GM18505 (cell line): ENCODE measurements around the gene PWP1.

ENCODE experiments used
- ATAC-seq: cut with Tn5 transposase; IDR thresholded peaks from one replicate; pipeline ENCODE4 v1.9.1; 2021; ENCODE audit not compliant: unreplicated experiment
- POLR2A ChIP-seq: IDR thresholded peaks from 4 replicates; pipeline ENCODE4 v1.6.1; 2011; ENCODE audit warnings: borderline replicate concordance; ENCODE audit not compliant: insufficient read depth, insufficient read length; ENCODE audit errors: extremely low read depth

The PWP1 gene

GRCh38 chr12:107734139-107734538 lies 48.5 kb downstream of the PWP1 start:
- TF ChIP-seq POLR2A = no peak
- ATAC-seq = no peak

GRCh38 chr12:107735763-107736162 lies 50.2 kb downstream of the PWP1 start:
- ATAC-seq = no peak
- no peak for TF ChIP-seq POLR2A

- TF ChIP-seq POLR2A = no peak
Measured at GRCh38 chr12:107736914-107737313, 51.3 kb downstream of the PWP1 start.

GRCh38 chr12:107748472-107748871 lies 62.9 kb downstream of the PWP1 start:
- no peak for TF ChIP-seq POLR2A
- ATAC-seq = no peak

More at GRCh38 chr12:107736914-107737313, 51.3 kb downstream of the PWP1 start:
- ATAC-seq = peak; percentile 85

- TF ChIP-seq POLR2A = no peak
- ATAC-seq = no peak
Measured at GRCh38 chr12:107749083-107749482, 63.5 kb downstream of the PWP1 start.

GRCh38 chr12:107759410-107759809 lies 73.8 kb downstream of the PWP1 start:
- TF ChIP-seq POLR2A = no peak
- ATAC-seq = no peak

GRCh38 chr12:107760207-107760808 lies 74.7 kb downstream of the PWP1 start:
- TF ChIP-seq POLR2A = no peak
- ATAC-seq = peak; percentile 26

GRCh38 chr12:107760809-107761501 lies 75.4 kb downstream of the PWP1 start, which contains the start of gene PRDM4:
PRDM4 (minus strand) TSS chr12:107761137; CDS start chr12:107760515, 622 bp downstream.
- TF ChIP-seq POLR2A = peak; percentile 92
- peak; percentile 94 for ATAC-seq

- ATAC-seq = no peak
- TF ChIP-seq POLR2A = no peak
Measured at GRCh38 chr12:107761502-107761904, 75.9 kb downstream of the PWP1 start.
